BLaER1 (cell line): ENCODE data around the gene FMNL2.

Experiments used
- H3K27ac ChIP-seq: shearing (Covaris generic); formaldehyde crosslinking; 2 replicates; pipeline ENCODE4 v1.8.1; 2022
- H3K27me3 ChIP-seq: shearing (Covaris generic); formaldehyde crosslinking; 2 replicates; pipeline ENCODE4 v1.8.1; 2022
- H3K36me3 ChIP-seq: shearing (Covaris generic); formaldehyde crosslinking; 2 replicates; pipeline ENCODE4 v1.8.1; 2022
- H3K4me1 ChIP-seq: shearing (Covaris generic); formaldehyde crosslinking; 2 replicates; pipeline ENCODE4 v1.8.1; 2022
- H3K4me2 ChIP-seq: shearing (Covaris generic); formaldehyde crosslinking; 2 replicates; pipeline ENCODE4 v1.8.1; 2022
- H3K4me3 ChIP-seq: shearing (Covaris generic); formaldehyde crosslinking; 2 replicates; pipeline ENCODE4 v1.8.1; 2022
- H3K9ac ChIP-seq: shearing (Covaris generic); formaldehyde crosslinking; 2 replicates; pipeline ENCODE4 v1.8.1; 2022
- H3K9me3 ChIP-seq: shearing (Covaris generic); formaldehyde crosslinking; 2 replicates; pipeline ENCODE4 v1.8.1; 2022
- H4K20me1 ChIP-seq: shearing (Covaris generic); formaldehyde crosslinking; 2 replicates; pipeline ENCODE4 v1.8.1; 2022
- Cebpa-rat ChIP-seq: shearing (Covaris generic); IDR thresholded peaks from 2 replicates; pipeline ENCODE4 v1.8.1; 2022

The FMNL2 gene

GRCh38 chr2:152500772-152501171 is 165.8 kb downstream of the FMNL2 start:
- peaks cover 5% of the 10 kb centered on the region; the same call in 1 of the 2 replicates for H3K4me1 ChIP-seq
- no peak overlapping the region for H3K4me3 ChIP-seq
- peaks cover 38% of the 10 kb centered on the region for H3K36me3 ChIP-seq
- no peaks in the 10 kb centered on the region for H3K27me3 ChIP-seq
- H3K9ac ChIP-seq, result no peak overlapping the region
- H3K4me2 ChIP-seq, result no peak overlapping the region
- H4K20me1 ChIP-seq, result peaks cover 100% of the 10 kb centered on the region
- H3K9me3 ChIP-seq, result peaks cover 39% of the 10 kb centered on the region
- TF ChIP-seq Cebpa-rat, result no peak
- no peak overlapping the region for H3K27ac ChIP-seq

DNA sequence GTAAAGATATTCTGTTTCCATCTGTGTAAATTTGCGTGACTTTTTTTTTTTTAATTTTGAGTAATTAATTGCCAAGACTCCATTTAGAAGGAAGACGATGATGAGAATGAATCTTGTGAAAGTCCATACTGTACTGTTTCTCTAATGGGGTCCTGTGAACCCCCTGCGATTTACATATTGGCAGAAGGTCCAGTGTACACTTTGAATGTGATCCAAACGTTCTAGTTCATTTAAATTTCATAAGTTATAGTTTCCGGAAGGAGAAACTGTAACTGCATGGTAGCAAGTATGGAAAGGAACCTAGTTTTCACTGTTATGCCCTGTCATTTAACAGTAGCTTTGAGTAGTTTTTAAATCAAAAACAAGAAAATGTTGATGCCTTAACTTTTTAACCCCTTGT is 166.7 kb downstream of the FMNL2 start:
- H3K4me1 ChIP-seq, result peaks cover 14% of the 10 kb centered on the region
- H3K27ac ChIP-seq, result no peak overlapping the region
- no peaks in the 10 kb centered on the region for H3K27me3 ChIP-seq
- peaks cover 100% of the 10 kb centered on the region for H4K20me1 ChIP-seq
- H3K4me3 ChIP-seq, result no peak overlapping the region
- peaks cover 38% of the 10 kb centered on the region for H3K36me3 ChIP-seq
- no peak overlapping the region for H3K4me2 ChIP-seq
- no peak for TF ChIP-seq Cebpa-rat
- H3K9ac ChIP-seq, result no peak overlapping the region
- H3K9me3 ChIP-seq, result peaks cover 32% of the 10 kb centered on the region

- H3K4me2 ChIP-seq, result no peak overlapping the region
- H3K36me3 ChIP-seq, result peaks cover 27% of the 10 kb centered on the region
- no peaks in the 10 kb centered on the region for H3K27me3 ChIP-seq
- H3K4me1 ChIP-seq, result peaks cover 37% of the 10 kb centered on the region
- no peak overlapping the region for H3K4me3 ChIP-seq
- H3K9me3 ChIP-seq, result peaks cover 28% of the 10 kb centered on the region
- no peak for TF ChIP-seq Cebpa-rat
- peaks cover 100% of the 10 kb centered on the region for H4K20me1 ChIP-seq
- no peak overlapping the region for H3K9ac ChIP-seq
- no peak overlapping the region for H3K27ac ChIP-seq
Observed at GRCh38 chr2:152504618-152505017, 169.6 kb downstream of the FMNL2 start.

- H3K9me3 ChIP-seq, result peaks cover 29% of the 10 kb centered on the region
- H4K20me1 ChIP-seq, result peaks cover 100% of the 10 kb centered on the region
- H3K9ac ChIP-seq, result no peak overlapping the region
- H3K4me1 ChIP-seq, result peaks cover 37% of the 10 kb centered on the region
- 0 out of 2 replicates have a peak overlapping the region, but pooled peaks have one; percentile 14 for H3K4me2 ChIP-seq
- peaks cover 24% of the 10 kb centered on the region for H3K36me3 ChIP-seq
- no peak overlapping the region for H3K27ac ChIP-seq
- no peak overlapping the region for H3K4me3 ChIP-seq
- no peaks in the 10 kb centered on the region for H3K27me3 ChIP-seq
- TF ChIP-seq Cebpa-rat, result no peak
Observed at GRCh38 chr2:152505495-152505906, 170.5 kb downstream of the FMNL2 start.

DNA sequence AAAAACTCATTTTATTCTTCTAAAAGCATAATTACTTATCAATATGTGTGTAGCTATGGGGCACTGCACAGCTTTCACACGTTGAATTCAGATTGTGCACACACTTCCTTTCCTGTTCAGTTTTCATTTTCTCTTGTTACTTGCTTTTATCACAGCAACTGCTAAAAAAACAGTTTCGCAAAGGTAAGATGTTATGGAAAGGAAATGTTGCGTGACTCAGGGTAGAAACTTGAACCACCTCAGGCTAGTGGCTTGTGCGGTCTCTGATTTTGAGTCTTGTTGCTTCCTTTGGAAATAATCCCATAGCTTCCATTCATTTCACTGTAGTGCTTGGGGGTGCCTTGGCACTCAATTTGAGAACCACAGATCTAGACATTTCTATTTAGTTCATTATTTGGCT is 171.9 kb downstream of the FMNL2 start:
- Histone ChIP-seq H3K27ac (no peak overlapping the region), H3K9me3 (peaks cover 22% of the 10 kb centered on the region; the same call in 1 of the 2 replicates), H4K20me1 (peaks cover 100% of the 10 kb centered on the region), H3K4me1 (peaks cover 37% of the 10 kb centered on the region), H3K27me3 (no peaks in the 10 kb centered on the region), H3K4me3 (no peak overlapping the region), H3K36me3 (peaks cover 18% of the 10 kb centered on the region), H3K9ac (no peak overlapping the region), H3K4me2 (no peak overlapping the region)
- no peak for TF ChIP-seq Cebpa-rat

GRCh38 chr2:152507907-152508306 is 172.9 kb downstream of the FMNL2 start:
- Histone ChIP-seq H3K9ac (no peak overlapping the region), H3K4me3 (no peak overlapping the region), H3K4me1 (peaks cover 37% of the 10 kb centered on the region), H3K9me3 (peaks cover 15% of the 10 kb centered on the region; the same call in 1 of the 2 replicates), H4K20me1 (peaks cover 100% of the 10 kb centered on the region), H3K27me3 (no peaks in the 10 kb centered on the region), H3K27ac (no peak overlapping the region), H3K4me2 (peak overlapping the region; percentile 49; the same call in 1 of the 2 replicates), H3K36me3 (peaks cover 18% of the 10 kb centered on the region)
- no peak for TF ChIP-seq Cebpa-rat

DNA sequence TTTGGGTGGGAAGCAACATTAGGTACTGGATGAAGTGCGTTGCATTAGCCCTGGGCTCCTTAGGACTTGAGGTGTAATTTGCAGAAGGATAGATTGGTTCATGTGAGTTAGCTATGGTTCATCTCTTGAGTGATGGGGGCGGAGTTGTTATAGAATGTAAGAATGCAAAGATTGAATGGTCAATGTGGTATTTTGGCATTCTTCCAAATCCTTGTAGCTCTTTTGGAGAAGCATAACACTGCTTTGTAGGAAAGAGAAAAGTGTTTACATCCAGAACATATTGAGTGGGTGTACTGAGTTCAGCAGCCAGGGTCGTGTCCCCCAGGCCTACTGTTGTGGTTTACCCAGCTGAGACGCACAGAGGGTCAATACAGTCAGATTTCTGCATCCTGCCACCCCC is 173.5 kb downstream of the FMNL2 start:
- H3K36me3 ChIP-seq, result peaks cover 17% of the 10 kb centered on the region
- no peak overlapping the region for H3K4me3 ChIP-seq
- peak overlapping the region; percentile 49 for H3K4me2 ChIP-seq

GRCh38 chr2:152509772-152510491 is 175.0 kb downstream of the FMNL2 start:
- Histone ChIP-seq H3K27me3 (no peaks in the 10 kb centered on the region), H3K9me3 (0 out of 2 replicates have a peak, but pooled peaks cover 4% of the 10 kb centered on the region), H3K27ac (no peak overlapping the region), H3K36me3 (0 out of 2 replicates have a peak, but pooled peaks cover 8% of the 10 kb centered on the region), H3K9ac (no peak overlapping the region), H3K4me1 (peaks cover 37% of the 10 kb centered on the region), H4K20me1 (peaks cover 100% of the 10 kb centered on the region), H3K4me3 (no peak overlapping the region), H3K4me2 (no peak overlapping the region)
- no peak for TF ChIP-seq Cebpa-rat

More for the DNA sequence above, 173.5 kb downstream of the FMNL2 start:
- H4K20me1 ChIP-seq, result peaks cover 100% of the 10 kb centered on the region
- TF ChIP-seq Cebpa-rat, result no peak
- no peak overlapping the region for H3K27ac ChIP-seq
- H3K9me3 ChIP-seq, result peaks cover 9% of the 10 kb centered on the region; the same call in 1 of the 2 replicates
- H3K4me1 ChIP-seq, result peaks cover 37% of the 10 kb centered on the region
- H3K9ac ChIP-seq, result no peak overlapping the region
- H3K27me3 ChIP-seq, result no peaks in the 10 kb centered on the region

- Histone ChIP-seq H3K36me3 (0 out of 2 replicates have a peak, but pooled peaks cover 8% of the 10 kb centered on the region), H3K4me2 (no peak overlapping the region), H3K9ac (no peak overlapping the region), H4K20me1 (peaks cover 100% of the 10 kb centered on the region), H3K4me1 (peaks cover 34% of the 10 kb centered on the region), H3K27ac (no peak overlapping the region), H3K4me3 (no peak overlapping the region), H3K27me3 (no peaks in the 10 kb centered on the region), H3K9me3 (peaks cover 4% of the 10 kb centered on the region; the same call in 1 of the 2 replicates)
- TF ChIP-seq Cebpa-rat, result no peak
Observed at GRCh38 chr2:152510621-152511020, 175.6 kb downstream of the FMNL2 start.

DNA sequence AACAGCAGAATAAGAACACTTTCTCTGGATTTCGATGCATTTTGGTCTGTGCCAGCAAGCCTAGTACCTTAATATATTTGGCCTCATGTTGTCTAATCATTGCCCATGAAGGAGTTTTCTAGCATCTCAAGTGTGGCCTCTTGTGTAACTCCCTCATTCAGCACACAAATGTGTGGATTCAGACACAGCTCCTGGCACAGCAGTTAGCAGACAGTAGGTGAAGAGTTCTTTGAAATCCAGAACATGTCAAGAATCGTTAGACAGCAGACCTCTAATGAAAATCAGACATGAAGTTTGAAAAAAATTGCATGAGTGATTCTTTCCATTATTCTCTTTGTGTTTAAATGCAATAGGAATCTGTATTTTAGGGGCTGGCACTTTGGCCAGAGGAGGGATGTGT is 177.0 kb downstream of the FMNL2 start:
- H3K4me2 ChIP-seq, result no peak overlapping the region
- H3K27me3 ChIP-seq, result no peaks in the 10 kb centered on the region
- H3K4me3 ChIP-seq, result no peak overlapping the region
- H3K36me3 ChIP-seq, result 0 out of 2 replicates have a peak, but pooled peaks cover 8% of the 10 kb centered on the region
- peaks cover 100% of the 10 kb centered on the region for H4K20me1 ChIP-seq
- TF ChIP-seq Cebpa-rat, result no peak
- peaks cover 4% of the 10 kb centered on the region; the same call in 1 of the 2 replicates for H3K9me3 ChIP-seq
- H3K4me1 ChIP-seq, result peaks cover 20% of the 10 kb centered on the region
- no peak overlapping the region for H3K27ac ChIP-seq
- H3K9ac ChIP-seq, result no peak overlapping the region
